GM19468 (cell line): ENCODE data around the gene NUP93.
"Not testable (repeated sequence)": the region's sequence is repeated elsewhere in the genome, so short reads cannot be mapped to it uniquely, and the experiment has no call there.

Experiments used
- ATAC-seq: cut with Tn5 transposase; IDR thresholded peaks from one replicate; pipeline ENCODE4 v1.9.1; 2021; ENCODE audit warnings: mild to moderate bottlenecking, moderate library complexity, moderate number of reproducible peaks; ENCODE audit not compliant: unreplicated experiment; ENCODE audit errors: extremely low read depth

NUP93 gene

GRCh38 chr16:56807011-56807675 is 77.2 kb downstream of the NUP93 start:
- no peak for ATAC-seq

DNA sequence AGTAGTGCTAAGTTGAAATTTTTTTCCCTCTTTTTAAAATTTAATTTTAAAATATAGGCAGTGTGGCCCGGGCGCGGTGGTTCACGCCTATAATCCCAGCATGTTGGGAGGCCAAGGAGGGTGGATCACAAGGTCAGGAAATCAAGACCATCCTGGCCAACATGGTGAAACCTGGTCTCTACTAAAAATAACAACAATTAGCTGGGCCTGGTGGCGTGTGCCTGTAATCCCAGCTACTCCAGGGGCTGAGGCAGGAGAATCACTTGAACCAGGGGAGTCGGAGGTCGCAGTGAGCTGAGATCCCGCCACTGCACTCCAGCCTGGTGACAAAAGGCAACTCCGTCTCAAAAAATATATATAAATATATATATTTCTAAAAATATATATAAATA is 77.7 kb downstream of the NUP93 start:
- not testable (repeated sequence) for ATAC-seq

GRCh38 chr16:56810954-56811353 is 81.0 kb downstream of the NUP93 start:
- ATAC-seq, result no peak

DNA sequence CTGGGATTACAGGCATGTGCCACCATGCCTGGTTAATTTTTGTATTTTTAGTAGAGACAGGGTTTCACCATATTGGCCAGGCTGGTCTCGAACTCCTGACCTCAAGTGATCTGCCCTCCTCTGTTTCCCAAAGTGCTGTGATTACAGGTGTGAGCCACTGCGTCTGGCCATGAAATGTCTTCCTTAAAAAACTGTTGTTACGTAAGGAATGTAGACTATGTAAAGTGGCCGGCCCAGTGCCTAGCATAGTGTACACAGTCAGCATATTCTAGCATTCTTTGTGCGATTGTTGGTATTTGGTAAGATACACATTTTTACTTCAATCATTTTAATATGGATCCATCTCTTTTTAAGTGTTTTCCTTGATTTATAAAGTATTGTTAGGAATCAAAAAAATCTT is 81.7 kb downstream of the NUP93 start:
- not testable (repeated sequence) for ATAC-seq

DNA sequence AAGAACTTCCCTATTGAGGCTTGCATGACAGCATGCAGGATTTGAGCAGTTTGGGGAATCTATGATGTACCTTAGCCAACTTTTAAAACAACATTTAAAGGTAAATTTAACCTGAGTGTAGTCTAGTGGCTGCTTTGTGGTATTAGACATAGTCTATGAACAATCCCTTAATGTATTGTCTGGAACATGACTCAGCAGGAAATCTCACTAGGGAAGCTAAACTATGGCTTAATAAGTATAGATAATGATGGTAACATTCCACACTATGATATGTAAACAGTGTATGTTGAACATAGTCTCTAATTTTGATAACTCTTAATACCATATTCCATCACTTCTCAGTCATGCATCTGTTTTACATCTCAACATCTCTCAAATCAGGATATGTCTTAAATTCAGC is 83.0 kb downstream of the NUP93 start:
- no peak for ATAC-seq

DNA sequence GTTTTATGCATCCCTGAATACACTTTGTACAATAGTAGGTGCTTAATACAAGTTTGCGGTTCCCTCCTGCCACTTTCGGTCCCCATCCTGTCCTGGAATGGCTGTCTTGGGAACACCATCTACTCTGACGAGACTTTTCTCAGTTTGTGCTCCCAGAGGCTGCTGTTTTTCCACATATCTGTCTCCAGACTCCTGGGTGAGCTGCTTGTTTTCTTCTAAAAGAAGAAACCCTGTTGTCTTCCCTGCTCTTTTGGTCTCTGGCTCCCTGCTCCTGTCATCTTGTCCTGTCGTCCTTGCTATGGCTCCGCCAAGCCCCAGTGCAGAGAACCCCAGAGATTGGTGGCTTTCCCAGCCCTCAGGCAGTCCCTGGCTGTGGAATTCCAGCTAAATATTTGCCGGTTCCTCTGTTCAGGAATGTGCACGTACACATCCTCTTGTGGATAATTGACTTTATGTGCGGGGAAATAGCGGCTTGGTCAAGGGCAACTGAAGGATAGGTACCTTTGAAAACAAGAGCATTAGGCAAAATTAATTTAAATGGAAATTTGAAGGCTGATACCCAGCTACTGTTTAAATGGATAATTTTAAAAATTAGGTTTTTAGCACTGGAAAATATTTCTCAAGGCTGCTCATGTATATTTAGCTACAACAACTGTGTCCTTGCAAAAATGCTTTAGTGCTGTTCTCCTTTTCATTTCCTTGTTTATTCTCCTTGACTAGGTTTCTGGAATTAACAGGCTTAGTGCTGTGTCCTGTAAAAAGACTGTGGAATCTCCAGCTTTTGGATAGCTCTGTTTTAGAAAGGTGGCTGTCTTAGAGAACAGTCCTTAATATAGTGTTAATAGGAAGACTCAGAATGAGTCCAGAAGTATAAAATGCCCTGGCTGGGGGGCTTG is 84.9 kb downstream of the NUP93 start:
- ATAC-seq, result no peak

- no peak for ATAC-seq
These were observed 85.8 kb downstream of the NUP93 start for GRCh38 chr16:56815721-56816120.

GRCh38 chr16:56817056-56817455 is 87.1 kb downstream of the NUP93 start:
- ATAC-seq, result no peak

DNA sequence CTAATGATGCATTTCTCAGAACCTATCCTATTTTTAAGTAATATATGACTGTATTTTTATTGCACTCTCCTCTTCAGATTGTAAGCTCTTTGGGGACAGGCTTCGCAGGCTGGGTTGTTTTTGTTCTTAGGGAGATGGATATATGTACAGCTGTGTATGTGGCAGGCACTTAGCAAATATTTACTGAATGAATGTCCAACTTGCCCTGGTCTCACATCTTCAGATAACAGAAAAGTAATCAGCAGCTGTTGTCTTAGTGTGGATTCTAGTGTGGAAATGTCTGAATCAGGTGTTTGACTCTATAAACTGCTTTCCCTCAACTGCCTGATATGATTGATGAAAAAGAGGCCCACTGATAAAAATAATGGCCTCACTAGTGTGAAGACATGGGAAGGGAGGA is 88.0 kb downstream of the NUP93 start:
- ATAC-seq, result no peak

- ATAC-seq, result no peak
These were observed 93.3 kb downstream of the NUP93 start for GRCh38 chr16:56823081-56823733.

GRCh38 chr16:56824331-56824730 is 94.4 kb downstream of the NUP93 start:
- no peak for ATAC-seq

GRCh38 chr16:56824804-56825203 is 94.9 kb downstream of the NUP93 start:
- ATAC-seq, result no peak

- no peak for ATAC-seq
These were observed 95.9 kb downstream of the NUP93 start for GRCh38 chr16:56825826-56826225.

- ATAC-seq, result no peak
These were observed 98.7 kb downstream of the NUP93 start for GRCh38 chr16:56828647-56829046.

DNA sequence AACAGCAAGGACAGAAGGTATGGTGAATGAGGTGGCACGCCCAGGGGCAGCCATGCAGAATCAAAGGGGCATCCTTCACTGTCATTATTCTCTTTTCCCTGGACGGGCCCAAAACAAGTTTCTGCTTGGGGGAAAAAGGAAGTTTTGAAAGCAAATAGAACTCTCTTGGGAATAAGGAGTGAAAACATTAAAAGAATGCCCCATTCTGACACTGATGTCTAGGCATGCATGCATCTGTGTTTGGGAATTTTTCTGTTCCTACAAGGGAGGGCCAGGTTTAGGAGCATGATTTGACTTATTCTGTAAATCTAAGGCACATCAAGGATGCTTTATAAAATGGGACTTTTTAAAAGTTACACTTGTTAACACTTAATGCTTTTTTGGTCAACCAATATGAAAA is 100.7 kb downstream of the NUP93 start:
- no peak for ATAC-seq

- ATAC-seq, result no peak
These were observed 102.8 kb downstream of the NUP93 start for GRCh38 chr16:56832768-56833167.

DNA sequence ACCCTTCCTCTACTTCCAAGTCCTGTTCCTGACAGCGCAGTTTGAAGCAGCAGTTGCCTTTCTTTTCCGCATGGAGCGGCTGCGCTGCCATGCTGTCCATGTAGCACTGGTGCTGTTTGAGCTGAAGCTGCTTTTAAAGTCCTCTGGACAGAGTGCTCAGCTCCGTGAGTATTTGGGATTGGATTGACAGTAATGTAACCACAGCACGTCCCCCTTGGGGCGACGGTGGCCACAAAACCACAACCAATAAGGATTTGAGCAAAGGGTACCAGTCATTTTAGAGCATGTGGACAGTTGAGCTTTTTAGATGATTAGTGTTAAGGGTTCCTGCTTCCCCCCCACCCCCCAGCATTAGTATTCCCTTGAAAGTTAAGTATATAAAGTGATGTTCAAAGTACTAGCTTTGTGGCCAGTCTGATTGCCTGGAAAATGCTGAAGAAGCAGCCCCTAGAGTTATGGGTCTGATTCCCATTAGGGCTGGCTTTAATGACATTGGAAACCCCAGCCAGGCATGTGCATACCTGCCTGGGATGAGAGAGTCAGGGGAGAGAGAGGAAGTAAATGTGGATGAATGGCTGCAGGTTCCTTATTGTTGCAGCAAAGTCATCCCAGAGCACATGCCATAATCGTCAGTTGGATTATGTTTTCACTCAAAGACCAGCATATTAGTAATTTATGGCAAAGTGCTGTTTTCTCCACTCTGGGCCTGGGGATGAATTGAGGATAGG is 103.5 kb downstream of the NUP93 start:
- no peak for ATAC-seq

DNA sequence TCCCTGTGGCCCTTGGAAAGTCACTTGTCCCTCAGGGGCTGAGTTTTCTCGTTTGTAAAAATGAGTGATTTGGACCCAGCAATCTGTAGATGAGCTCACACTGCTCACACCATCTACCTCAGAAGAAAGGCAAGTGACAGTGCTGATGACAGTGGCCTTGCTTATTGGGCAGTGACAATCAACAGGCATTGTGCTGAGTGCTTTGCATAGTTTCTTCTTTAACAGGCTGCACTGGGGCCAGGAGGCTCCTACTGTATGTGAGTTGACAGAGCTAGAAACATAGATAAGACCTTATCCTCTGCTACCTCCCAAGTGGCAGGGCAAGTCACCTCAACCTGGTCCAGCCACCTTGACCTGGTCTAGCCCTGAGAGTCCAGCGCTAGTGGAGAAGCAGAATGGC is 105.4 kb downstream of the NUP93 start:
- no peak for ATAC-seq

- ATAC-seq, result no peak
These were observed 106.7 kb downstream of the NUP93 start for GRCh38 chr16:56836410-56837230.
